SK-N-SH (cell line): ENCODE results near the gene GALR3. TPM values are rescaled to one million over a fixed set of nuclear protein-coding genes. Genes with fewer than 3 reads are reported as not detected.
A peak's percentile ranks its signal among the peaks of the same experiment; 100 is the strongest.

Experiments
- CTCF ChIA-PET: fragments of 300-600, 350-600 bp; formaldehyde crosslinking; extraction: SDS; loops from one replicate; lab custom pipeline; 2021; lab: Yijun Ruan, JAX
- POLR2A ChIA-PET: fragments of 350-600 bp; sonication (Branson Sonifier 250); formaldehyde crosslinking; extraction: SDS; loops from one replicate; lab custom pipeline; 2020; ENCODE audit warnings: antibody characterized with exemption, inconsistent platforms; lab: Yijun Ruan, JAX
- DNase-seq: peaks from one replicate; pipeline ENCODE4 v3.0.0; 2012
- H2AFZ ChIP-seq: fragments of 200-600 bp; sonication (generic); 2 replicates; pipeline ENCODE4 v1.8.1; 2016; ENCODE audit warnings: antibody characterized with exemption, mild to moderate bottlenecking, low read depth
- H3F3A ChIP-seq: fragments of 200-600 bp; sonication (generic); replicated peaks from 2 replicates; pipeline ENCODE3; 2016; ENCODE audit warnings: antibody characterized with exemption, mild to moderate bottlenecking; ENCODE audit not compliant: insufficient read depth
- H3K27ac ChIP-seq, 2 experiments: fragments of 200-500 bp in 1 of 2; fragments of 200-600 bp in 1 of 2; sonication (Bioruptor generic) in 1 of 2; sonication (generic), shearing (Covaris generic) in 1 of 2; 2 replicates each; pipeline versions ENCODE4 v1.5.1 to v1.6.1; 2014 to 2016; ENCODE audit warnings: low read depth in 2 of 2, inconsistent platforms in 1 of 2, low read length in 1 of 2, mild to moderate bottlenecking in 1 of 2, mixed read lengths in 1 of 2
- H3K27me3 ChIP-seq: fragments of 200-600 bp; sonication (generic), shearing (Covaris generic); 2 replicates; pipeline ENCODE4 v1.6.1; 2016; ENCODE audit warnings: mixed run types; ENCODE audit not compliant: insufficient read depth
- H3K36me3 ChIP-seq, 2 experiments: fragments of 200-500 bp in 1 of 2; fragments of 200-600 bp in 1 of 2; sonication (Bioruptor generic) in 1 of 2; sonication (generic) in 1 of 2; replicated peaks in 1 of 2; 2 replicates each; pipeline versions ENCODE3 to v1.5.1; 2014 to 2016; ENCODE audit warnings: low read length in 1 of 2, mild to moderate bottlenecking in 1 of 2; ENCODE audit not compliant: insufficient read depth in 2 of 2, control insufficient read depth in 1 of 2
- H3K4me1 ChIP-seq, 2 experiments: fragments of 200-500 bp in 1 of 2; fragments of 200-600 bp in 1 of 2; sonication (Bioruptor generic) in 1 of 2; sonication (generic), shearing (Covaris generic) in 1 of 2; 2 replicates each; pipeline versions ENCODE4 v1.5.1 to v1.6.1; 2014 to 2016; ENCODE audit warnings: low read depth in 1 of 2, low read length in 1 of 2, mixed run types in 1 of 2; ENCODE audit not compliant: insufficient read depth in 2 of 2, control insufficient read depth in 1 of 2
- H3K4me2 ChIP-seq: fragments of 200-600 bp; sonication (generic), shearing (Covaris generic); 2 replicates; pipeline ENCODE4 v1.6.1; 2017; ENCODE audit warnings: mixed run types
- H3K4me3 ChIP-seq, 2 experiments: fragments of 200-500 bp in 1 of 2; fragments of 200-600 bp in 1 of 2; sonication (Bioruptor generic) in 1 of 2; sonication (generic), shearing (Covaris generic) in 1 of 2; 2 replicates each; pipeline versions ENCODE4 v1.5.1 to v1.8.1; 2014 to 2016; ENCODE audit warnings: low read depth in 2 of 2, inconsistent platforms in 1 of 2, low read length in 1 of 2, mild to moderate bottlenecking in 1 of 2, mixed read lengths in 1 of 2, moderate library complexity in 1 of 2
- H3K79me2 ChIP-seq: fragments of 200-600 bp; sonication (generic); 2 replicates; pipeline ENCODE4 v1.8.1; 2017; ENCODE audit warnings: mild to moderate bottlenecking; ENCODE audit not compliant: insufficient read depth
- H3K9ac ChIP-seq: fragments of 200-600 bp; sonication (generic); 2 replicates; pipeline ENCODE4 v1.6.1; 2017; ENCODE audit warnings: mixed run types
- H3K9me2 ChIP-seq: fragments of 200-600 bp; sonication (generic); 2 replicates; pipeline ENCODE4 v1.6.1; 2017; ENCODE audit warnings: mixed run types
- H3K9me3 ChIP-seq: fragments of 200-600 bp; sonication (generic); 2 replicates; pipeline ENCODE4 v1.6.1; 2017; ENCODE audit warnings: mixed run types, mild to moderate bottlenecking, moderate library complexity
- H4K20me1 ChIP-seq: fragments of 200-600 bp; sonication (generic); 2 replicates; pipeline ENCODE4 v1.6.1; 2017; ENCODE audit warnings: mild to moderate bottlenecking, mixed run types; ENCODE audit not compliant: insufficient read depth
- CHD2 ChIP-seq: fragments of 150-350 bp; IDR thresholded peaks from 2 replicates; pipeline ENCODE4 v1.6.1; 2018; ENCODE audit warnings: low read length; ENCODE audit not compliant: partially characterized antibody
- ELF1 ChIP-seq: IDR thresholded peaks from 2 replicates; pipeline ENCODE4 v1.4.0; 2012
- FOXJ3 ChIP-seq: sonication (generic); formaldehyde crosslinking; IDR thresholded peaks from 2 replicates; pipeline ENCODE4 v1.5.1; 2020; ENCODE audit warnings: mild to moderate bottlenecking, missing genetic modification reagents
- FOXM1 ChIP-seq: IDR thresholded peaks from 2 replicates; pipeline ENCODE4 v1.4.0; 2012; ENCODE audit warnings: low read depth, mild to moderate bottlenecking
- GABPA ChIP-seq: IDR thresholded peaks from 2 replicates; pipeline ENCODE4 v1.4.0; 2012; ENCODE audit warnings: low read depth, mild to moderate bottlenecking
- GATA2 ChIP-seq: sonication (generic); formaldehyde crosslinking; IDR thresholded peaks from 2 replicates; pipeline ENCODE4 v1.5.0; 2020; ENCODE audit warnings: mild to moderate bottlenecking, missing genetic modification reagents
- MAX ChIP-seq: IDR thresholded peaks from 2 replicates; pipeline ENCODE4 v1.4.0; 2012; ENCODE audit warnings: low read depth
- MEF2A ChIP-seq: IDR thresholded peaks from 2 replicates; pipeline ENCODE4 v1.4.0; 2012; ENCODE audit warnings: low read depth, borderline replicate concordance
- MXI1 ChIP-seq: IDR thresholded peaks from 2 replicates; pipeline ENCODE4 v1.6.1; 2012; ENCODE audit warnings: mild to moderate bottlenecking, low read depth, low read length, improper control_type of control experiment
- NFIC ChIP-seq: IDR thresholded peaks from 2 replicates; pipeline ENCODE4 v1.4.0; 2012; ENCODE audit warnings: borderline replicate concordance
- NRF1 ChIP-seq: IDR thresholded peaks from 2 replicates; pipeline ENCODE4 v1.6.1; 2012; ENCODE audit warnings: low read depth, mild to moderate bottlenecking, low read length
- POLR2AphosphoS5 ChIP-seq: IDR thresholded peaks from 2 replicates; pipeline ENCODE4 v1.6.1; 2012; ENCODE audit warnings: low read depth, low read length
- RAD21 ChIP-seq: IDR thresholded peaks from 2 replicates; pipeline ENCODE4 v1.6.1; 2012; ENCODE audit warnings: mild to moderate bottlenecking, low read length
- RCOR1 ChIP-seq: fragments of 150-350 bp; IDR thresholded peaks from 2 replicates; pipeline ENCODE4 v1.6.1; 2017; ENCODE audit warnings: antibody characterized with exemption, low read length
- SMC3 ChIP-seq: IDR thresholded peaks from 2 replicates; pipeline ENCODE4 v1.6.1; 2012; ENCODE audit warnings: low read depth, low read length, improper control_type of control experiment
- TAF1 ChIP-seq: IDR thresholded peaks from 2 replicates; pipeline ENCODE4 v1.6.1; 2012; ENCODE audit warnings: low read depth, mild to moderate bottlenecking, low read length, moderate library complexity, borderline replicate concordance
- TEAD4 ChIP-seq: IDR thresholded peaks from 2 replicates; pipeline ENCODE4 v1.4.0; 2012; ENCODE audit warnings: mild to moderate bottlenecking, borderline replicate concordance; ENCODE audit not compliant: insufficient read depth
- YY1 ChIP-seq: IDR thresholded peaks from 2 replicates; pipeline ENCODE4 v1.4.0; 2012; ENCODE audit warnings: low read depth, mild to moderate bottlenecking
- WGBS: methylation state at CpG from one replicate; pipeline ENCODE4 v1.1.6; 2017; ENCODE audit warnings: low lambda C conversion rate; 5-methylcytosine and 5-hydroxymethylcytosine counted together
- polyA plus RNA-seq, 3 experiments: library from polyadenylated mRNA; depleted of rRNA; stranded (reverse); fragments of >200 nt; gene quantifications; 2 replicates each; pipeline ENCODE4 v1.2.3, GENCODE V29; 2012
- TF ChIP-seq, protein P1 (sequence below): IDR thresholded peaks from 2 replicates; pipeline ENCODE4 v1.4.0; 2012; ENCODE audit warnings: low read depth, borderline replicate concordance
- TF ChIP-seq, protein P2 (sequence below): fragments of 200-600 bp; sonication (generic); IDR thresholded peaks from 2 replicates; pipeline ENCODE4 v1.6.1; 2017; ENCODE audit warnings: antibody characterized with exemption, mild to moderate bottlenecking, moderate library complexity

Gene GALR3
- polyA plus RNA-seq, 1 of the 3 experiments (the other 2 are of a cell fraction): not detected

- no peaks in the 10 kb centered on the region for H3K36me3 ChIP-seq
- H3K27ac ChIP-seq: peak overlapping the region in 1 of 2 experiments; percentile 85; a peak in 2 of 4 replicates
- H3K4me1 ChIP-seq: peaks cover 0 to 28% of the 10 kb centered on the region in 2 experiments; a peak in 2 of 4 replicates
- H3K4me2 ChIP-seq: peak overlapping the region; percentile 96
- 18% methylated on average over 29 of the region's 63 CpGs for WGBS
- TF ChIP-seq FOXM1 (no peak), MXI1 (no peak; the same call in 1 of the 2 replicates), ELF1 (peak; percentile 67), TAF1 (no peak), RAD21 (peak; percentile 11; the same call in 1 of the 2 replicates), GABPA (peak; percentile 52), SMC3 (peak; percentile 4; the same call in 1 of the 2 replicates), NFIC (peak; percentile 48; the same call in 1 of the 2 replicates), CHD2 (peak; percentile 98), YY1 (no peak), NRF1 (peak; percentile 44; the same call in 1 of the 2 replicates)
- TF ChIP-seq, protein P1, sequence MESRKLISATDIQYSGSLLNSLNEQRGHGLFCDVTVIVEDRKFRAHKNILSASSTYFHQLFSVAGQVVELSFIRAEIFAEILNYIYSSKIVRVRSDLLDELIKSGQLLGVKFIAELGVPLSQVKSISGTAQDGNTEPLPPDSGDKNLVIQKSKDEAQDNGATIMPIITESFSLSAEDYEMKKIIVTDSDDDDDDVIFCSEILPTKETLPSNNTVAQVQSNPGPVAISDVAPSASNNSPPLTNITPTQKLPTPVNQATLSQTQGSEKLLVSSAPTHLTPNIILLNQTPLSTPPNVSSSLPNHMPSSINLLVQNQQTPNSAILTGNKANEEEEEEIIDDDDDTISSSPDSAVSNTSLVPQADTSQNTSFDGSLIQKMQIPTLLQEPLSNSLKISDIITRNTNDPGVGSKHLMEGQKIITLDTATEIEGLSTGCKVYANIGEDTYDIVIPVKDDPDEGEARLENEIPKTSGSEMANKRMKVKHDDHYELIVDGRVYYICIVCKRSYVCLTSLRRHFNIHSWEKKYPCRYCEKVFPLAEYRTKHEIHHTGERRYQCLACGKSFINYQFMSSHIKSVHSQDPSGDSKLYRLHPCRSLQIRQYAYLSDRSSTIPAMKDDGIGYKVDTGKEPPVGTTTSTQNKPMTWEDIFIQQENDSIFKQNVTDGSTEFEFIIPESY: peak; percentile 96
- no peaks in the 10 kb centered on the region for H4K20me1 ChIP-seq
- DNase-seq: peak; percentile 92
- H3K79me2 ChIP-seq: peaks cover 22% of the 10 kb centered on the region
- H3F3A ChIP-seq: peaks cover 14% of the 10 kb centered on the region
- no peaks in the 10 kb centered on the region for H3K27me3 ChIP-seq
- POLR2A ChIA-PET: interaction anchor here (1.0 kb wide), 1 partner anchor 10 kb away, joined by 3 read pairs; no protein-coding TSS in a partner anchor
- CTCF ChIA-PET: interaction anchor here (0.6 to 1.4 kb wide), 4 partner anchors 58 to 194 kb away, joined by 3 read pairs; partner anchors contain the start of gene GGA1
- H3K9ac ChIP-seq: peak overlapping the region; percentile 66
- H2AFZ ChIP-seq: peak overlapping the region; percentile 87
- peak overlapping the region; percentile 58 to 68 for H3K4me3 ChIP-seq
- no peaks in the 10 kb centered on the region for H3K9me2 ChIP-seq
- H3K9me3 ChIP-seq: no peaks in the 10 kb centered on the region
Measured at GRCh38 chr22:37802310-37803194, 20.6 kb upstream of the GALR3 start.

GRCh38 chr22:37803195-37803638 lies 20.0 kb upstream of the GALR3 start:
- CTCF ChIA-PET: interaction anchor here (0.6 to 1.4 kb wide), 3 partner anchors 140 to 194 kb away, joined by 3 read pairs; partner anchors contain the start of gene GGA1
- Histone ChIP-seq H3K79me2 (peaks cover 22% of the 10 kb centered on the region), H3K9ac (no peak overlapping the region), H3K27me3 (no peaks in the 10 kb centered on the region), H3K4me2 (peak overlapping the region; percentile 96; the same call in 1 of the 2 replicates), H3K4me3 (peak overlapping the region in 1 of 2 experiments; percentile 58; a peak in 2 of 4 replicates), H3K36me3 (no peaks in the 10 kb centered on the region), H3K9me3 (no peaks in the 10 kb centered on the region), H2AFZ (no peak overlapping the region), H3K4me1 (peaks cover 0 to 28% of the 10 kb centered on the region in 2 experiments; a peak in 2 of 4 replicates), H3F3A (peaks cover 14% of the 10 kb centered on the region), H3K27ac (no peak overlapping the region), H4K20me1 (no peaks in the 10 kb centered on the region; the same call in 1 of the 2 replicates), H3K9me2 (no peaks in the 10 kb centered on the region)
- WGBS: 90% methylated on average over 16 of the region's 16 CpGs
- no peak for TF ChIP-seq POLR2AphosphoS5
- TF ChIP-seq SMC3: no peak
- TF ChIP-seq YY1: no peak
- no peak for TF ChIP-seq MAX
- no peak for TF ChIP-seq MEF2A
- no peak for TF ChIP-seq FOXJ3
- TF ChIP-seq, protein P2, sequence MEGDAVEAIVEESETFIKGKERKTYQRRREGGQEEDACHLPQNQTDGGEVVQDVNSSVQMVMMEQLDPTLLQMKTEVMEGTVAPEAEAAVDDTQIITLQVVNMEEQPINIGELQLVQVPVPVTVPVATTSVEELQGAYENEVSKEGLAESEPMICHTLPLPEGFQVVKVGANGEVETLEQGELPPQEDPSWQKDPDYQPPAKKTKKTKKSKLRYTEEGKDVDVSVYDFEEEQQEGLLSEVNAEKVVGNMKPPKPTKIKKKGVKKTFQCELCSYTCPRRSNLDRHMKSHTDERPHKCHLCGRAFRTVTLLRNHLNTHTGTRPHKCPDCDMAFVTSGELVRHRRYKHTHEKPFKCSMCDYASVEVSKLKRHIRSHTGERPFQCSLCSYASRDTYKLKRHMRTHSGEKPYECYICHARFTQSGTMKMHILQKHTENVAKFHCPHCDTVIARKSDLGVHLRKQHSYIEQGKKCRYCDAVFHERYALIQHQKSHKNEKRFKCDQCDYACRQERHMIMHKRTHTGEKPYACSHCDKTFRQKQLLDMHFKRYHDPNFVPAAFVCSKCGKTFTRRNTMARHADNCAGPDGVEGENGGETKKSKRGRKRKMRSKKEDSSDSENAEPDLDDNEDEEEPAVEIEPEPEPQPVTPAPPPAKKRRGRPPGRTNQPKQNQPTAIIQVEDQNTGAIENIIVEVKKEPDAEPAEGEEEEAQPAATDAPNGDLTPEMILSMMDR: no peak
- no peak for TF ChIP-seq CHD2
- no peak for TF ChIP-seq TEAD4
- no peak for TF ChIP-seq GATA2 (CRISPR knock-in tag)
- no peak for TF ChIP-seq RCOR1
- POLR2A ChIA-PET: no interaction called here
- no peak for DNase-seq
